ENCODE data around the gene CDH13.

CDH13 gene

GRCh38 chr16:82758904-82759303 lies 132.1 kb downstream of the CDH13 start:
- Histone ChIP-seq H3K27me3 (ENCODE audit: insufficient read depth, poor library complexity, severe bottlenecking) (no peaks in the 10 kb centered on the region), H3K4me3 (replicated peaks; ENCODE audit: insufficient read depth, low read length) (no peak overlapping the region), H3K27ac (replicated peaks) (no peak overlapping the region)
- TF ChIP-seq GABPA (IDR thresholded peaks at IDR 0.05; ENCODE audit: low read depth) = no peak
- no peak for TF ChIP-seq REST (IDR thresholded peaks at IDR 0.05; ENCODE audit: insufficient replicate concordance, low read depth)
- TF ChIP-seq CTCF (IDR thresholded peaks at IDR 0.05; ENCODE audit: insufficient read depth, low read length) = no peak
- no peak for TF ChIP-seq POLR2AphosphoS5 (IDR thresholded peaks at IDR 0.05; ENCODE audit: low read depth)
- no peak for TF ChIP-seq SPI1 (IDR thresholded peaks at IDR 0.05; ENCODE audit: borderline replicate concordance, low read depth)
- DNase-seq (ENCODE audit: low read depth in 1 of 2, low spot score in 1 of 2) = no peak

- TF ChIP-seq SPI1 (IDR thresholded peaks at IDR 0.05; ENCODE audit: borderline replicate concordance, low read depth) (no peak), GABPA (IDR thresholded peaks at IDR 0.05; ENCODE audit: low read depth) (no peak), REST (IDR thresholded peaks at IDR 0.05; ENCODE audit: insufficient replicate concordance, low read depth) (no peak), POLR2AphosphoS5 (IDR thresholded peaks at IDR 0.05; ENCODE audit: low read depth) (no peak), CTCF (IDR thresholded peaks at IDR 0.05; ENCODE audit: insufficient read depth, low read length) (no peak)
- Histone ChIP-seq H3K27ac (replicated peaks) (no peak overlapping the region), H3K4me3 (replicated peaks; ENCODE audit: insufficient read depth, low read length) (no peak overlapping the region), H3K27me3 (ENCODE audit: insufficient read depth, poor library complexity, severe bottlenecking) (no peaks in the 10 kb centered on the region)
- DNase-seq (ENCODE audit: low read depth in 1 of 2, low spot score in 1 of 2) = no peak
Observed at GRCh38 chr16:82761236-82761635, 134.5 kb downstream of the CDH13 start.

- DNase-seq (ENCODE audit: low read depth in 1 of 2, low spot score in 1 of 2) = no peak
Observed at GRCh38 chr16:82761858-82762257, 135.1 kb downstream of the CDH13 start.

More at GRCh38 chr16:82761858-82762257, 135.1 kb downstream of the CDH13 start:
- Histone ChIP-seq H3K27ac (replicated peaks) (no peak overlapping the region), H3K27me3 (ENCODE audit: insufficient read depth, poor library complexity, severe bottlenecking) (no peaks in the 10 kb centered on the region), H3K4me3 (replicated peaks; ENCODE audit: insufficient read depth, low read length) (no peak overlapping the region)
- TF ChIP-seq SPI1 (IDR thresholded peaks at IDR 0.05; ENCODE audit: borderline replicate concordance, low read depth) (no peak), POLR2AphosphoS5 (IDR thresholded peaks at IDR 0.05; ENCODE audit: low read depth) (no peak), REST (IDR thresholded peaks at IDR 0.05; ENCODE audit: insufficient replicate concordance, low read depth) (no peak), GABPA (IDR thresholded peaks at IDR 0.05; ENCODE audit: low read depth) (no peak), CTCF (IDR thresholded peaks at IDR 0.05; ENCODE audit: insufficient read depth, low read length) (no peak)
